Measurements from ENCODE around the gene FAM47E.

The FAM47E gene

DNA sequence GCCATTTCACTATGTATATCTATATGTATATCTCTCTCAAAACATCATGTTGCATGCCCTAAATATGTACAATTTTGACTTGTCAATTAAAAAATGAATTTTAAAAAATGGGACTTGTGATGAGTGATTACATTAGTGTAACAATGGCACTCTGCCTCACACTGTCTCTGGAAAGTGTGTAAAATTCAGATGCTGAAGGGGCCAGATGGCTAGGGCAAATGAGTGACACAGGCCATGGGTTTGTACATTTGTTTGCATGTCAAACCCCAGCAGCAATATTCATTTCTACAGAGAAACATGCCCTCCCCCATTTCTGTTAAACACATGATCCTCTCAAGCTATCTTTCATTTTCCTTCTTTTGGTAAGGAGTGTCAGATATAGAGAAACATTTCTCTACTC lies 46.0 kb upstream of the FAM47E start:
- TF ChIP-seq EGR1 (IDR thresholded peaks at IDR 0.05): no peak
- TF ChIP-seq CREB1 (IDR thresholded peaks at IDR 0.05; ENCODE audit: low read depth): no peak
- no peak for TF ChIP-seq MAX (IDR thresholded peaks at IDR 0.05)
- TF ChIP-seq FOXM1 (IDR thresholded peaks at IDR 0.05; ENCODE audit: borderline replicate concordance, low read depth): no peak
- TF ChIP-seq YY1 (IDR thresholded peaks at IDR 0.05; ENCODE audit: low read depth): no peak
- no peak for TF ChIP-seq TAF1 (IDR thresholded peaks at IDR 0.05; ENCODE audit: low read depth)
- TF ChIP-seq TEAD4 (IDR thresholded peaks at IDR 0.05): no peak
- no peak for TF ChIP-seq RAD21 (IDR thresholded peaks at IDR 0.05; ENCODE audit: low read depth)
- no peak for TF ChIP-seq ZBTB7A (IDR thresholded peaks at IDR 0.05; ENCODE audit: low read depth)
- no peak for TF ChIP-seq TCF12 (IDR thresholded peaks at IDR 0.05; ENCODE audit: low read depth)
- no peak for TF ChIP-seq USF1 (IDR thresholded peaks at IDR 0.05)
- no peak for TF ChIP-seq NFIC (IDR thresholded peaks at IDR 0.05)
- no peak for TF ChIP-seq CEBPB (IDR thresholded peaks at IDR 0.05)
- TF ChIP-seq REST (IDR thresholded peaks at IDR 0.05; ENCODE audit: low read depth): no peak
- TF ChIP-seq EP300 (IDR thresholded peaks at IDR 0.05; ENCODE audit: borderline replicate concordance): no peak

DNA sequence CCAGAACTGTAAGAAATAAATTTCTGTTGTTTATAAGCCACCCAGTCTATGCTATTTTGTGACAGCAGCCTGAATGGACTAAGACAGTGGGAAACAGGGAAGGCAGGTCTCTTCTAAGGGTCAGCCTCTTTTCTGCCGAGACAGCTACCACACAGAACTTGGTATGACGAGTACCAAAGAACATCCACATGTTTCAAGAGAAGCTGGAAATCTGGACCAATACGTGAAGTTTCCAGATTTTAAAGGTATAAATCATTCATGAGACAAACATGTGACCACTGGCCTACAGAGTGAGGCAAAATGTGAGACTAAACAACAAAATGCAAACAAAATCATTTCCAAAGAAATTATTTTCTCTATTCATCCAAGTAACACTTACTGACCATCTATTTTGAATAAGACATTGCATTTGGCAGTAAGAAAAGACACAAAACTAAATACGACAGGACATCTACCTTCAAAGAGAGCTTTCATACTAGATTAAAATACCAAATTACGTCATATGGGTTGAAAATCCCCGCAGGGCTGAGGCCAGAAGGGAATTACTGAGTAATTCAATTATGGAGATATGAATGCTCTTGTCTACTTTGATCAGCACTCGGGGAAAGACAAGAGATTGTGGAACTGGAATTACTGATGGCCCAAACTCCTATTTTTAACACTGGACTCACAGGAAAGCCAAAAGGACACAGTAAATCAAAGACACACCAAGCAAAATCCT lies 45.1 kb upstream of the FAM47E start:
- TF ChIP-seq REST (IDR thresholded peaks at IDR 0.05; ENCODE audit: low read depth): no peak
- TF ChIP-seq TCF12 (IDR thresholded peaks at IDR 0.05; ENCODE audit: low read depth): no peak
- no peak for TF ChIP-seq EGR1 (IDR thresholded peaks at IDR 0.05)
- TF ChIP-seq YY1 (IDR thresholded peaks at IDR 0.05; ENCODE audit: low read depth): no peak
- TF ChIP-seq ZBTB7A (IDR thresholded peaks at IDR 0.05; ENCODE audit: low read depth): no peak
- no peak for TF ChIP-seq CREB1 (IDR thresholded peaks at IDR 0.05; ENCODE audit: low read depth)
- no peak for TF ChIP-seq FOXM1 (IDR thresholded peaks at IDR 0.05; ENCODE audit: borderline replicate concordance, low read depth)
- no peak for TF ChIP-seq USF1 (IDR thresholded peaks at IDR 0.05)
- no peak for TF ChIP-seq TAF1 (IDR thresholded peaks at IDR 0.05; ENCODE audit: low read depth)

- TF ChIP-seq CREB1 (IDR thresholded peaks at IDR 0.05; ENCODE audit: low read depth) (no peak), MAX (IDR thresholded peaks at IDR 0.05) (no peak), EP300 (IDR thresholded peaks at IDR 0.05; ENCODE audit: borderline replicate concordance) (no peak), FOXM1 (IDR thresholded peaks at IDR 0.05; ENCODE audit: borderline replicate concordance, low read depth) (no peak), TAF1 (IDR thresholded peaks at IDR 0.05; ENCODE audit: low read depth) (no peak), RAD21 (IDR thresholded peaks at IDR 0.05; ENCODE audit: low read depth) (no peak), NFIC (IDR thresholded peaks at IDR 0.05) (no peak)
Measured at GRCh38 chr4:76207549-76207948, 44.0 kb upstream of the FAM47E start.

- TF ChIP-seq EP300 (IDR thresholded peaks at IDR 0.05; ENCODE audit: borderline replicate concordance): no peak
- TF ChIP-seq TAF1 (IDR thresholded peaks at IDR 0.05; ENCODE audit: low read depth): no peak
- no peak for TF ChIP-seq USF1 (IDR thresholded peaks at IDR 0.05)
- no peak for TF ChIP-seq MAX (IDR thresholded peaks at IDR 0.05)
- TF ChIP-seq ZBTB7A (IDR thresholded peaks at IDR 0.05; ENCODE audit: low read depth): no peak
- TF ChIP-seq REST (IDR thresholded peaks at IDR 0.05; ENCODE audit: low read depth): no peak
- no peak for TF ChIP-seq NFIC (IDR thresholded peaks at IDR 0.05)
- no peak for TF ChIP-seq CEBPB (IDR thresholded peaks at IDR 0.05)
- no peak for TF ChIP-seq CREB1 (IDR thresholded peaks at IDR 0.05; ENCODE audit: low read depth)
- no peak for TF ChIP-seq TCF12 (IDR thresholded peaks at IDR 0.05; ENCODE audit: low read depth)
- TF ChIP-seq EGR1 (IDR thresholded peaks at IDR 0.05): no peak
- TF ChIP-seq YY1 (IDR thresholded peaks at IDR 0.05; ENCODE audit: low read depth): no peak
- no peak for TF ChIP-seq FOXM1 (IDR thresholded peaks at IDR 0.05; ENCODE audit: borderline replicate concordance, low read depth)
- no peak for TF ChIP-seq RAD21 (IDR thresholded peaks at IDR 0.05; ENCODE audit: low read depth)
- no peak for TF ChIP-seq TEAD4 (IDR thresholded peaks at IDR 0.05)
Measured at GRCh38 chr4:76208005-76208765, 43.3 kb upstream of the FAM47E start.
